IPS DF 19.7 (cell line): ENCODE data around the gene FUNDC2.
"Not testable (repeated sequence)": the region's sequence is repeated elsewhere in the genome, so short reads cannot be mapped to it uniquely, and the experiment has no call there.

Experiments
- DNase-seq: peaks from one replicate; pipeline ENCODE4 v3.0.0-alpha.2; 2013; ENCODE audit warnings: low read depth, low spot score

The FUNDC2 gene

GRCh38 chrX:155026727-155027508 lies at the start of gene FUNDC2:
TSS of gene FUNDC2 (plus strand) at chrX:155026844. CDS start at chrX:155026939, 95 bp downstream.
- DNase-seq: no peak

GRCh38 chrX:154979629-154980028 lies 47.0 kb upstream of the FUNDC2 start:
- no peak for DNase-seq

- DNase-seq: no peak
These were observed 46.1 kb upstream of the FUNDC2 start for GRCh38 chrX:154980330-154981115.

GRCh38 chrX:154981116-154981411 lies 45.6 kb upstream of the FUNDC2 start:
- no peak for DNase-seq

GRCh38 chrX:154986826-154987575 lies 39.6 kb upstream of the FUNDC2 start:
- no peak for DNase-seq

- DNase-seq: no peak
These were observed 38.7 kb upstream of the FUNDC2 start for GRCh38 chrX:154987940-154988339.

- DNase-seq: no peak
These were observed 37.9 kb upstream of the FUNDC2 start for GRCh38 chrX:154988719-154989118.

- DNase-seq: no peak
These were observed 36.1 kb upstream of the FUNDC2 start for GRCh38 chrX:154990496-154990895.

- no peak for DNase-seq
These were observed 35.6 kb upstream of the FUNDC2 start for GRCh38 chrX:154991039-154991438.

GRCh38 chrX:154991476-154991875 lies 35.2 kb upstream of the FUNDC2 start:
- no peak for DNase-seq

- no peak for DNase-seq
These were observed 28.3 kb upstream of the FUNDC2 start for GRCh38 chrX:154998204-154998880.

- DNase-seq: no peak
These were observed 25.8 kb upstream of the FUNDC2 start for GRCh38 chrX:155000841-155001240.

- DNase-seq: no peak
These were observed 24.8 kb upstream of the FUNDC2 start for GRCh38 chrX:155001873-155002272.

- no peak for DNase-seq
These were observed 21.5 kb upstream of the FUNDC2 start for GRCh38 chrX:155005190-155005589.

- not testable (repeated sequence) for DNase-seq
These were observed 20.3 kb upstream of the FUNDC2 start for GRCh38 chrX:155006379-155006778.

- DNase-seq: not testable (repeated sequence)
These were observed 19.6 kb upstream of the FUNDC2 start for GRCh38 chrX:155006913-155007671.

GRCh38 chrX:155008578-155008977 lies 18.1 kb upstream of the FUNDC2 start:
- not testable (repeated sequence) for DNase-seq

GRCh38 chrX:155009994-155010472 lies 16.6 kb upstream of the FUNDC2 start:
- DNase-seq: no peak

- DNase-seq: no peak
These were observed 6.1 kb upstream of the FUNDC2 start for GRCh38 chrX:155020591-155020990.

- DNase-seq: no peak
These were observed 4.1 kb upstream of the FUNDC2 start, which contains the start of gene F8 for GRCh38 chrX:155022585-155022984. TSS of gene F8 (minus strand) at chrX:155022723. CDS start at chrX:155022552, 171 bp downstream.
